ENCODE results near the gene NUDT17.

GRCh38 chr1:145887631-145888030 lies 42.2 kb downstream of the NUDT17 start:
- TF ChIP-seq CTCF (conservative IDR thresholded peaks at IDR 0.05; ENCODE audit: low read length) = no peak
- no peak for TF ChIP-seq EZH2phosphoT487 (IDR thresholded peaks at IDR 0.05; ENCODE audit: borderline replicate concordance)
